IPS-18c (cell line): ENCODE results near the gene FAM9C.
"Not testable (repeated sequence)": the region's sequence is repeated elsewhere in the genome, so short reads cannot be mapped to it uniquely, and the experiment has no call there.

Experiments used
- H3K4me3 ChIP-seq: 2 replicates; pipeline ENCODE4 v1.7.0; 2013; ENCODE audit warnings: low read depth, mild to moderate bottlenecking, low read length, moderate library complexity; ENCODE audit not compliant: insufficient read depth
- H3K9me3 ChIP-seq: one replicate; pipeline ENCODE4 v1.6.1; 2013; ENCODE audit warnings: mild to moderate bottlenecking, low read length, moderate library complexity; ENCODE audit not compliant: control insufficient read depth, insufficient read depth

The FAM9C gene

GRCh38 chrX:13044441-13044840 is at the start of gene FAM9C:
Gene FAM9C, minus strand, starts transcription at chrX:13044620. Its CDS starts 831 bp downstream, at chrX:13043789.
- H3K4me3 ChIP-seq = no peak within 1 kb of the TSS

GRCh38 chrX:13093529-13094140 is 49.2 kb upstream of the FAM9C start:
- H3K9me3 ChIP-seq = peaks cover 4% of the 10 kb centered on the region
- H3K4me3 ChIP-seq = no peak overlapping the region

More at GRCh38 chrX:13044441-13044840, at the start of gene FAM9C:
- peaks cover 6% of the 10 kb centered on the region for H3K9me3 ChIP-seq

GRCh38 chrX:13092455-13092941 is 48.1 kb upstream of the FAM9C start:
- Histone ChIP-seq H3K9me3 (peaks cover 6% of the 10 kb centered on the region), H3K4me3 (peak overlapping the region; percentile 3; the same call in 1 of the 2 replicates)

- Histone ChIP-seq H3K9me3 (peaks cover 6% of the 10 kb centered on the region), H3K4me3 (no peak overlapping the region)
Measured at GRCh38 chrX:13091111-13091765, 46.8 kb upstream of the FAM9C start.

- H3K9me3 ChIP-seq = peaks cover 6% of the 10 kb centered on the region
- H3K4me3 ChIP-seq = no peak overlapping the region
Measured at GRCh38 chrX:13090339-13091110, 46.1 kb upstream of the FAM9C start.

- peaks cover 6% of the 10 kb centered on the region for H3K9me3 ChIP-seq
- H3K4me3 ChIP-seq = no peak overlapping the region
Measured at GRCh38 chrX:13090027-13090338, 45.6 kb upstream of the FAM9C start.

- peaks cover 6% of the 10 kb centered on the region for H3K9me3 ChIP-seq
- H3K4me3 ChIP-seq = no peak overlapping the region
Measured at GRCh38 chrX:13088156-13088487, 43.7 kb upstream of the FAM9C start.

GRCh38 chrX:13087322-13088155 is 43.1 kb upstream of the FAM9C start:
- peaks cover 6% of the 10 kb centered on the region for H3K9me3 ChIP-seq
- no peak overlapping the region for H3K4me3 ChIP-seq

GRCh38 chrX:13086793-13087321 is 42.4 kb upstream of the FAM9C start:
- H3K4me3 ChIP-seq, H3K9me3 ChIP-seq: not testable (repeated sequence)

GRCh38 chrX:13086076-13086475 is 41.7 kb upstream of the FAM9C start:
- Histone ChIP-seq H3K4me3 (no peak overlapping the region), H3K9me3 (peaks cover 2% of the 10 kb centered on the region)

GRCh38 chrX:13085526-13085925 is 41.1 kb upstream of the FAM9C start:
- Histone ChIP-seq H3K4me3 (no peak overlapping the region), H3K9me3 (peaks cover 2% of the 10 kb centered on the region)

- Histone ChIP-seq H3K9me3 (peaks cover 2% of the 10 kb centered on the region), H3K4me3 (no peak overlapping the region)
Measured at GRCh38 chrX:13084611-13085010, 40.2 kb upstream of the FAM9C start.

GRCh38 chrX:13083755-13084326 is 39.4 kb upstream of the FAM9C start:
- not testable (repeated sequence) for H3K9me3 ChIP-seq, H3K4me3 ChIP-seq

- Histone ChIP-seq H3K9me3 (no peaks in the 10 kb centered on the region), H3K4me3 (no peak overlapping the region)
Measured at GRCh38 chrX:13082206-13083065, 38.0 kb upstream of the FAM9C start.

- Histone ChIP-seq H3K9me3 (no peaks in the 10 kb centered on the region), H3K4me3 (no peak overlapping the region)
Measured at GRCh38 chrX:13081395-13082205, 37.2 kb upstream of the FAM9C start.
